Panc1 (cell line): ENCODE measurements around the gene ASB2. TPM values are rescaled to one million over a fixed set of nuclear protein-coding genes. Genes with fewer than 3 reads are reported as not detected.

ENCODE experiments used
- ATAC-seq: fragments of 200-7000 bp; cut with Tn5 transposase; 2 replicates; pipeline ENCODE4 v1.9.1; 2020; ENCODE audit warnings: mild to moderate bottlenecking, moderate library complexity
- BruUV-seq: library from RNA; stranded (reverse); fragments of 400-500 nt; replicated peaks from 2 replicates; lab custom pipeline; 2021; lab: Mats Ljungman, UMichigan
- CTCF ChIA-PET: fragments of 300-600 bp; sonication (Branson Sonifier 250); formaldehyde crosslinking; loops from one replicate; lab custom pipeline; 2022; ENCODE audit warnings: antibody characterized with exemption; lab: Charles Lee
- POLR2A ChIA-PET: fragments of 300-600 bp; sonication (Branson Sonifier 250); formaldehyde crosslinking; loops from one replicate; lab custom pipeline; 2022; ENCODE audit warnings: antibody characterized with exemption; lab: Charles Lee
- DNase-seq: peaks from one replicate; pipeline ENCODE4 v3.0.0-alpha.2; 2010; ENCODE audit warnings: low read depth, low spot score
- H3K27ac ChIP-seq: 2 replicates; pipeline ENCODE4 v1.5.1; 2011; ENCODE audit warnings: mild to moderate bottlenecking, low read length, inconsistent platforms
- H3K27me3 ChIP-seq: fragments of 200-500 bp; sonication (Bioruptor generic); 2 replicates; pipeline ENCODE4 v1.6.0; 2014; ENCODE audit warnings: low read length, inconsistent platforms; ENCODE audit not compliant: control insufficient read depth, insufficient read depth
- H3K36me3 ChIP-seq: fragments of 200-500 bp; sonication (Bioruptor generic); 2 replicates; pipeline ENCODE4 v1.5.1; 2014; ENCODE audit warnings: inconsistent platforms, mild to moderate bottlenecking, low read length, moderate library complexity; ENCODE audit not compliant: control insufficient read depth, insufficient read depth
- H3K4me1 ChIP-seq: 2 replicates; pipeline ENCODE4 v1.5.1; 2011; ENCODE audit warnings: inconsistent platforms, mild to moderate bottlenecking, low read length, moderate library complexity; ENCODE audit not compliant: control insufficient read depth, insufficient read depth
- H3K4me3 ChIP-seq, 2 experiments: 2 replicates each; pipeline ENCODE4 v1.5.1; 2011 to 2012; ENCODE audit warnings: low read depth in 2 of 2, low read length in 2 of 2, mild to moderate bottlenecking in 2 of 2, inconsistent platforms in 1 of 2, moderate library complexity in 1 of 2
- H3K9me3 ChIP-seq: fragments of 200-500 bp; sonication (Bioruptor generic); 2 replicates; pipeline ENCODE4 v1.5.1; 2014; ENCODE audit warnings: low read depth, mild to moderate bottlenecking, inconsistent platforms, low read length, moderate library complexity; ENCODE audit not compliant: control insufficient read depth, insufficient read depth
- POLR2AphosphoS5 ChIP-seq: IDR thresholded peaks from 2 replicates; pipeline ENCODE4 v1.6.1; 2012; ENCODE audit warnings: mild to moderate bottlenecking, low read depth, low read length, moderate library complexity
- SIN3A ChIP-seq: IDR thresholded peaks from 2 replicates; pipeline ENCODE4 v1.6.1; 2012; ENCODE audit warnings: low read depth, mild to moderate bottlenecking, low read length, moderate library complexity, borderline replicate concordance; ENCODE audit not compliant: insufficient read depth
- TCF7L2 ChIP-seq: IDR thresholded peaks from 2 replicates; pipeline ENCODE4 v1.6.1; 2011; ENCODE audit warnings: mild to moderate bottlenecking, low read depth, low read length, inconsistent platforms
- in situ Hi-C: cut with HindIII; loops from 2 replicates; pipeline ENCODE4 v1.10.0; 2016; ENCODE audit warnings: low sequenced_read_pairs, low pct_unique_long_range_greater_than_20kb
- intact Hi-C: fragments of 100-400 bp; cut with micrococcal nuclease; formaldehyde crosslinking; loops from one replicate; pipeline ENCODE4 v1.10.0; 2022; ENCODE audit not compliant: unreplicated experiment
- total RNA-seq: library from RNA; stranded (reverse); gene quantifications from one replicate; pipeline ENCODE4 v1.2.1, GENCODE V29; 2021; ENCODE audit not compliant: unreplicated experiment
- TF ChIP-seq, protein P1 (sequence below), 2 experiments: IDR thresholded peaks; 2 replicates each; pipeline ENCODE4 v1.6.1; 2011 to 2012; ENCODE audit warnings: low read depth in 2 of 2, control low read depth in 1 of 2, low read length in 1 of 2, mild to moderate bottlenecking in 1 of 2, moderate library complexity in 1 of 2; ENCODE audit not compliant: insufficient read depth in 1 of 2
- TF ChIP-seq, protein P2 (sequence below): fragments of 450-650 bp; IDR thresholded peaks from 2 replicates; pipeline ENCODE4 v1.5.1; 2017; ENCODE audit warnings: mild to moderate bottlenecking

The ASB2 gene
- total RNA-seq, 1 experiment from 2014 or later, result 0.28 TPM

DNA sequence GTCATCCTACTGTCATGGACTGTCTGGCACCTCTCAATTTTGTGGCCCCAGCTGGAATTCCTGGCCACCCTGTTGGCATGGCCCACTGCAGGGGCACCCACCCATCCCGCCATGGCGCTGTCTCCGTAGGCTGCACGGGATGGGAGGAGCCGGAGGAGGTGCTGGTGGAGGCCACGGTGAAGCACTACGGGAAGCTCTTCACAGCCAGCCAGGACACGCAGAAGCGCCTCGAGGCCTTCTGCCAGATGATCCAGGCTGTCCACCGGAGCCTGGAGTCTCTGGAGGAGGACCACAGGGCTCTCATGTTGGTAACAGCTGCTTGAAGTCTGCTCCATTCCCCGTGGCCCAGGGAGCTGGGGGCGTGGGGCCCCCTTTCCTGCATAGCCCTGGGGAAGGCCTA, 24.6 kb upstream of the ASB2 start:
- H3K4me1 ChIP-seq, result no peaks in the 10 kb centered on the region
- no peak overlapping the region for H3K4me3 ChIP-seq
- CTCF ChIA-PET, result interaction anchor here (0.8 to 1.8 kb wide), 4 partner anchors 60 to 64 kb away, joined by 3 to 11 read pairs (median 4); no protein-coding TSS in a partner anchor
- in situ Hi-C loops, result no loop called here
- no peaks in the 10 kb centered on the region for H3K9me3 ChIP-seq
- no peak overlapping the region for H3K27ac ChIP-seq
- ATAC-seq (no peak; the same call in 1 of the 2 replicates), DNase-seq (no peak)
- H3K27me3 ChIP-seq, result no peaks in the 10 kb centered on the region
- no TSS peak for BruUV-seq
- POLR2A ChIA-PET, result no interaction called here
- intact Hi-C loops, result loop anchor here (2.0 kb wide), 1 partner anchor 60 kb away; no protein-coding TSS in a partner anchor
- no peaks in the 10 kb centered on the region for H3K36me3 ChIP-seq
- TF ChIP-seq POLR2AphosphoS5 (no peak), SIN3A (no peak)

DNA sequence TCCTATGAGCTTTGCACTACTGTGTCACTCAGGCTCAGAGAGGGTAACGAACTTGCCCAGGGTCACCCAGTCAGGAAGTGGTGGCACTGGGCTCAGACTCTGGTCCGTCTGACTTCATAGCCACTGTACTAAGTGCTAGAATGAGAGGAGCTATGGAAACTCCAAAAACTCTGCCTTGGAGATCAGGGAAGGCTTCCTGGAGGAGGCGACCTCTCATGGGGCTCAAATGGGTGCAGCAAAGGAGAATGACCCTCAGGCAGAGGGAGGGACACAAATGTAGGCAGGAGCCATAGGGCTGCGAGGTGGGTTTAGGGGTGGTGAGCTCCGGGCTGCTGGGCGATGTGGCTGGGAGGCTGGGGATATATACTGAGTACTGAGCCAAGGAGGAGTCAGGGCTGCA, 23.9 kb upstream of the ASB2 start:
- no peaks in the 10 kb centered on the region for H3K9me3 ChIP-seq
- BruUV-seq, result no TSS peak
- no peak overlapping the region for H3K4me3 ChIP-seq
- CTCF ChIA-PET, result interaction anchor here (1.3 to 1.8 kb wide), 3 partner anchors 59 to 61 kb away, joined by 4 to 11 read pairs (median 7); no protein-coding TSS in a partner anchor
- POLR2A ChIA-PET, result no interaction called here
- TF ChIP-seq SIN3A (no peak), POLR2AphosphoS5 (no peak), TCF7L2 (no peak)
- TF ChIP-seq, protein P1, sequence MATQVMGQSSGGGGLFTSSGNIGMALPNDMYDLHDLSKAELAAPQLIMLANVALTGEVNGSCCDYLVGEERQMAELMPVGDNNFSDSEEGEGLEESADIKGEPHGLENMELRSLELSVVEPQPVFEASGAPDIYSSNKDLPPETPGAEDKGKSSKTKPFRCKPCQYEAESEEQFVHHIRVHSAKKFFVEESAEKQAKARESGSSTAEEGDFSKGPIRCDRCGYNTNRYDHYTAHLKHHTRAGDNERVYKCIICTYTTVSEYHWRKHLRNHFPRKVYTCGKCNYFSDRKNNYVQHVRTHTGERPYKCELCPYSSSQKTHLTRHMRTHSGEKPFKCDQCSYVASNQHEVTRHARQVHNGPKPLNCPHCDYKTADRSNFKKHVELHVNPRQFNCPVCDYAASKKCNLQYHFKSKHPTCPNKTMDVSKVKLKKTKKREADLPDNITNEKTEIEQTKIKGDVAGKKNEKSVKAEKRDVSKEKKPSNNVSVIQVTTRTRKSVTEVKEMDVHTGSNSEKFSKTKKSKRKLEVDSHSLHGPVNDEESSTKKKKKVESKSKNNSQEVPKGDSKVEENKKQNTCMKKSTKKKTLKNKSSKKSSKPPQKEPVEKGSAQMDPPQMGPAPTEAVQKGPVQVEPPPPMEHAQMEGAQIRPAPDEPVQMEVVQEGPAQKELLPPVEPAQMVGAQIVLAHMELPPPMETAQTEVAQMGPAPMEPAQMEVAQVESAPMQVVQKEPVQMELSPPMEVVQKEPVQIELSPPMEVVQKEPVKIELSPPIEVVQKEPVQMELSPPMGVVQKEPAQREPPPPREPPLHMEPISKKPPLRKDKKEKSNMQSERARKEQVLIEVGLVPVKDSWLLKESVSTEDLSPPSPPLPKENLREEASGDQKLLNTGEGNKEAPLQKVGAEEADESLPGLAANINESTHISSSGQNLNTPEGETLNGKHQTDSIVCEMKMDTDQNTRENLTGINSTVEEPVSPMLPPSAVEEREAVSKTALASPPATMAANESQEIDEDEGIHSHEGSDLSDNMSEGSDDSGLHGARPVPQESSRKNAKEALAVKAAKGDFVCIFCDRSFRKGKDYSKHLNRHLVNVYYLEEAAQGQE (IDR thresholded peaks at IDR 0.05; ENCODE audit: insufficient read depth in 1 of 2, low read depth in 2 of 2, low read length in 1 of 2), result no peak
- in situ Hi-C loops (no loop called here), intact Hi-C loops (loop anchor here (2.0 kb wide), 1 partner anchor 59 kb away; no protein-coding TSS in a partner anchor)
- H3K4me1 ChIP-seq, result no peaks in the 10 kb centered on the region
- no peaks in the 10 kb centered on the region for H3K27me3 ChIP-seq
- H3K27ac ChIP-seq, result no peak overlapping the region
- DNase-seq, result no peak
- H3K36me3 ChIP-seq, result no peaks in the 10 kb centered on the region
- no peak for ATAC-seq

DNA sequence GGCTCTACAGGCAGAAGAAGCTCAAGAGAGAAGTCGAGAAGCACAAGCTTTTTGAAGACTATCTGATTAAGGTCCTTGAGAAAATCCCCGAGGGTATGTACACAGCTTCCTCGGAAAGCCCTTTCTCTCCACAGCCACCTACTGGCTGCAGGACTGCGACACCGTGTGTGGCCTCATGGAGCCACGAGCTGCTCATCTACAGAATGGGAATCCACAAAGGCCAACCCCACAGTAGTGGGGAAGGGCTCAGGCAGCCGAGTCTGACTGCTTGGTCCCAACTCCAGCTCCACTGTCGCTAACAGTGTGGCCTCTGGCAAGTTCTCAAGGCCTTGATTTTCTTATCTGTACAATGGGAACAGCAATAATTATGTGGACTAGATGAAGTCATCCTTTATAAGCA, 23.2 kb upstream of the ASB2 start:
- in situ Hi-C loops, result no loop called here
- POLR2A ChIA-PET, result no interaction called here
- H3K9me3 ChIP-seq, result no peaks in the 10 kb centered on the region
- H3K4me3 ChIP-seq, result no peak overlapping the region
- TF ChIP-seq SIN3A (no peak), POLR2AphosphoS5 (no peak), TCF7L2 (no peak)
- TF ChIP-seq, protein P1 (IDR thresholded peaks at IDR 0.05; ENCODE audit: insufficient read depth in 1 of 2, low read depth in 2 of 2, low read length in 1 of 2), result no peak
- TF ChIP-seq, protein P2, sequence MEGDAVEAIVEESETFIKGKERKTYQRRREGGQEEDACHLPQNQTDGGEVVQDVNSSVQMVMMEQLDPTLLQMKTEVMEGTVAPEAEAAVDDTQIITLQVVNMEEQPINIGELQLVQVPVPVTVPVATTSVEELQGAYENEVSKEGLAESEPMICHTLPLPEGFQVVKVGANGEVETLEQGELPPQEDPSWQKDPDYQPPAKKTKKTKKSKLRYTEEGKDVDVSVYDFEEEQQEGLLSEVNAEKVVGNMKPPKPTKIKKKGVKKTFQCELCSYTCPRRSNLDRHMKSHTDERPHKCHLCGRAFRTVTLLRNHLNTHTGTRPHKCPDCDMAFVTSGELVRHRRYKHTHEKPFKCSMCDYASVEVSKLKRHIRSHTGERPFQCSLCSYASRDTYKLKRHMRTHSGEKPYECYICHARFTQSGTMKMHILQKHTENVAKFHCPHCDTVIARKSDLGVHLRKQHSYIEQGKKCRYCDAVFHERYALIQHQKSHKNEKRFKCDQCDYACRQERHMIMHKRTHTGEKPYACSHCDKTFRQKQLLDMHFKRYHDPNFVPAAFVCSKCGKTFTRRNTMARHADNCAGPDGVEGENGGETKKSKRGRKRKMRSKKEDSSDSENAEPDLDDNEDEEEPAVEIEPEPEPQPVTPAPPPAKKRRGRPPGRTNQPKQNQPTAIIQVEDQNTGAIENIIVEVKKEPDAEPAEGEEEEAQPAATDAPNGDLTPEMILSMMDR, result no peak
- H3K36me3 ChIP-seq, result no peaks in the 10 kb centered on the region
- DNase-seq (no peak), ATAC-seq (no peak)
- intact Hi-C loops, result no loop called here
- no TSS peak for BruUV-seq
- no peaks in the 10 kb centered on the region for H3K27me3 ChIP-seq
- no peak overlapping the region for H3K27ac ChIP-seq
- CTCF ChIA-PET, result interaction anchor here (0.6 to 1.6 kb wide), 2 partner anchors 60 to 577 kb away, joined by 3 to 7 read pairs; no protein-coding TSS in a partner anchor
- no peaks in the 10 kb centered on the region for H3K4me1 ChIP-seq
